NT2/D1 (cell line): ENCODE results near the gene CARM1.

Experiments
- SUZ12 ChIP-seq: IDR thresholded peaks from 2 replicates; pipeline ENCODE4 v1.6.1; 2011; ENCODE audit not compliant: insufficient read length, insufficient read depth; ENCODE audit errors: extremely low read depth
- YY1 ChIP-seq: IDR thresholded peaks from 2 replicates; pipeline ENCODE4 v1.6.1; 2011; ENCODE audit not compliant: insufficient read length, insufficient read depth
- ZNF274 ChIP-seq: IDR thresholded peaks from 2 replicates; pipeline ENCODE4 v1.6.1; 2011; ENCODE audit warnings: mild to moderate bottlenecking, low read depth, low read length

GRCh38 chr19:10874024-10874423 lies 2.7 kb downstream of the CARM1 start:
- TF ChIP-seq SUZ12 (no peak), YY1 (no peak), ZNF274 (no peak)
